Measurements from ENCODE around the gene CDC34.

CDC34 gene

GRCh38 chr19:496986-497385 is 34.6 kb upstream of the CDC34 start:
- H3K4me3 ChIP-seq (ENCODE audit: insufficient read depth, low read length, poor library complexity, severe bottlenecking) = no peak overlapping the region
- H3K4me2 ChIP-seq (ENCODE audit: low read depth, low read length, poor library complexity, severe bottlenecking) = no peak overlapping the region
- H3K9me3 ChIP-seq (ENCODE audit: insufficient read depth, low read length) = no peaks in the 10 kb centered on the region
- H3K9ac ChIP-seq (ENCODE audit: low read length) = no peak overlapping the region
- H2AFZ ChIP-seq (ENCODE audit: low read depth, low read length, severe bottlenecking) = no peak overlapping the region
- no peaks in the 10 kb centered on the region for H3K79me2 ChIP-seq (ENCODE audit: insufficient read depth, low read length)
- H3K27ac ChIP-seq (ENCODE audit: low read depth, low read length) = no peak overlapping the region
- H3K9me2 ChIP-seq (replicated peaks; ENCODE audit: insufficient read depth, low read length) = no peaks in the 10 kb centered on the region
- no peaks in the 10 kb centered on the region for H3K36me3 ChIP-seq (ENCODE audit: low read length)
- no peaks in the 10 kb centered on the region for H4K20me1 ChIP-seq (ENCODE audit: low read depth, low read length)
- TF ChIP-seq CTCF (IDR thresholded peaks at IDR 0.05; ENCODE audit: insufficient read depth, low read length, poor library complexity, severe bottlenecking) = no peak
- TF ChIP-seq EZH2phosphoT487 (conservative IDR thresholded peaks at IDR 0.05; ENCODE audit: low read length) = no peak
- no peaks in the 10 kb centered on the region for H3K27me3 ChIP-seq (ENCODE audit: low read length)
- H3F3A ChIP-seq (ENCODE audit: insufficient read depth) = no peaks in the 10 kb centered on the region

- no peak overlapping the region for H3K4me3 ChIP-seq (ENCODE audit: insufficient read depth, low read length, poor library complexity, severe bottlenecking)
- H3K27ac ChIP-seq (ENCODE audit: low read depth, low read length) = no peak overlapping the region
- H4K20me1 ChIP-seq (ENCODE audit: low read depth, low read length) = no peaks in the 10 kb centered on the region
- H3K79me2 ChIP-seq (ENCODE audit: insufficient read depth, low read length) = no peaks in the 10 kb centered on the region
- H3K36me3 ChIP-seq (ENCODE audit: low read length) = no peaks in the 10 kb centered on the region
- TF ChIP-seq EZH2phosphoT487 (conservative IDR thresholded peaks at IDR 0.05; ENCODE audit: low read length) (no peak), CTCF (IDR thresholded peaks at IDR 0.05; ENCODE audit: insufficient read depth, low read length, poor library complexity, severe bottlenecking) (no peak)
- H3F3A ChIP-seq (ENCODE audit: insufficient read depth) = no peaks in the 10 kb centered on the region
- H3K27me3 ChIP-seq (ENCODE audit: low read length) = no peaks in the 10 kb centered on the region
- H3K9me2 ChIP-seq (replicated peaks; ENCODE audit: insufficient read depth, low read length) = no peaks in the 10 kb centered on the region
- H3K9ac ChIP-seq (ENCODE audit: low read length) = no peak overlapping the region
- no peak overlapping the region for H2AFZ ChIP-seq (ENCODE audit: low read depth, low read length, severe bottlenecking)
- no peaks in the 10 kb centered on the region for H3K9me3 ChIP-seq (ENCODE audit: insufficient read depth, low read length)
- no peak overlapping the region for H3K4me2 ChIP-seq (ENCODE audit: low read depth, low read length, poor library complexity, severe bottlenecking)
Measured at GRCh38 chr19:497491-497868, 34.1 kb upstream of the CDC34 start.

- Histone ChIP-seq H3K4me2 (ENCODE audit: low read depth, low read length, poor library complexity, severe bottlenecking) (no peak overlapping the region), H3K4me3 (ENCODE audit: insufficient read depth, low read length, poor library complexity, severe bottlenecking) (no peak overlapping the region), H3K79me2 (ENCODE audit: insufficient read depth, low read length) (no peaks in the 10 kb centered on the region), H3K27ac (ENCODE audit: low read depth, low read length) (no peak overlapping the region), H2AFZ (ENCODE audit: low read depth, low read length, severe bottlenecking) (no peak overlapping the region), H4K20me1 (ENCODE audit: low read depth, low read length) (no peaks in the 10 kb centered on the region), H3K9ac (ENCODE audit: low read length) (no peak overlapping the region), H3F3A (ENCODE audit: insufficient read depth) (no peaks in the 10 kb centered on the region), H3K9me3 (ENCODE audit: insufficient read depth, low read length) (no peaks in the 10 kb centered on the region), H3K36me3 (ENCODE audit: low read length) (no peaks in the 10 kb centered on the region), H3K27me3 (ENCODE audit: low read length) (no peaks in the 10 kb centered on the region), H3K9me2 (replicated peaks; ENCODE audit: insufficient read depth, low read length) (no peaks in the 10 kb centered on the region)
- TF ChIP-seq EZH2phosphoT487 (conservative IDR thresholded peaks at IDR 0.05; ENCODE audit: low read length) = no peak
- no peak for TF ChIP-seq CTCF (IDR thresholded peaks at IDR 0.05; ENCODE audit: insufficient read depth, low read length, poor library complexity, severe bottlenecking)
Measured at GRCh38 chr19:497869-498510, 33.6 kb upstream of the CDC34 start.
